Activated T-helper 9 cell treated with anti-CD3 and anti-CD28 coated beads, Interleukin-2, amount 50 U/mL, for 16 hours (primary cell): ENCODE data around the gene CACFD1.
A peak's percentile ranks its signal among the peaks of the same experiment; 100 is the strongest.

Source experiments
- DNase-seq: peaks from one replicate; pipeline ENCODE4 v3.0.0-alpha.2; 2020; ENCODE audit warnings: low read depth

CACFD1 gene

DNA sequence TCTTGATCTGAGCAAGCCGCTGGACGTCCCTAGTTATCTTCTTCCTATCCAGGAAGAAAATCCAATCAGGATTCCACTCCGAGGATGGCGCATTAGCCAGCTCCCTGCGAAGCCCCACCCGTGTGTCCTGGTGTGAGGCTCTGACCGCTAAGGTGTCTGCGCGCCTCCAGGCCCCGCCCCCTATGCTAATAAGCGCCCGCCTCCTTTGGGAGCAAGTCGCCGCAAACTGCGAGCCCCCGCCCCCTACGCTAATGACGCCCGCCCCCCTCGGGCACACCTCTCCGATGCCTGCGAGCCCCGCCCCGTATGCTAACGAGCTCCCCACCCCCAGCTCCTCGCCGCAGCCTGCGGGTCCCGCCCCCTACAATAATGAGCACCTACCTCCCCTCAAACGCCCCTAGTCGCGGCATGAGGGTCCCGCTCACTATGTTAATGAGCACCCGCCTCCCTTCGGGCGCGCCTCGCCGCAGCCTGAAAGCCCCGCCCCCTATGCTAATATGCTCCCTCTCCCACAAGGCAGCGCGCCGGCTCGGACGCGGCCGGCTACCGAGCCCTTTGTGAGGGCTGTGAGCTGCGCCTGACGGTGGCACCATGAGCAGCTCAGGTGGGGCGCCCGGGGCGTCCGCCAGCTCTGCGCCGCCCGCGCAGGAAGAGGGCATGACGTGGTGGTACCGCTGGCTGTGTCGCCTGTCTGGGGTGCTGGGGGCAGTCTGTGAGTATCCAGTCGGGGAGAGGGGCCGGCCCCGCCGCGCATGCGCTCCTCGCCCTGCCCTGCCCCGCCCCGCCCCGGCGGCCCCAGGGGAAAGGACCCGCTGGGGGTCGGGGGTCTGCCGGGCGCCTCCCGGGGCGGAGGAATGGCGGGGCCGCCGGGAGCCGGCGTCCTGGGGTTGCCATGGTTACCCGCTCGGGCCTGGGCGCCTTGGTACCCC is at the start of gene CACFD1:
CACFD1 (plus strand) TSS at position 503 of the 929 bp plus-strand sequence; CDS start at position 592, 89 bp downstream.
- peak; percentile 89 for DNase-seq

GRCh38 chr9:133415170-133415569 is 44.6 kb upstream of the CACFD1 start:
- DNase-seq = no peak

DNA sequence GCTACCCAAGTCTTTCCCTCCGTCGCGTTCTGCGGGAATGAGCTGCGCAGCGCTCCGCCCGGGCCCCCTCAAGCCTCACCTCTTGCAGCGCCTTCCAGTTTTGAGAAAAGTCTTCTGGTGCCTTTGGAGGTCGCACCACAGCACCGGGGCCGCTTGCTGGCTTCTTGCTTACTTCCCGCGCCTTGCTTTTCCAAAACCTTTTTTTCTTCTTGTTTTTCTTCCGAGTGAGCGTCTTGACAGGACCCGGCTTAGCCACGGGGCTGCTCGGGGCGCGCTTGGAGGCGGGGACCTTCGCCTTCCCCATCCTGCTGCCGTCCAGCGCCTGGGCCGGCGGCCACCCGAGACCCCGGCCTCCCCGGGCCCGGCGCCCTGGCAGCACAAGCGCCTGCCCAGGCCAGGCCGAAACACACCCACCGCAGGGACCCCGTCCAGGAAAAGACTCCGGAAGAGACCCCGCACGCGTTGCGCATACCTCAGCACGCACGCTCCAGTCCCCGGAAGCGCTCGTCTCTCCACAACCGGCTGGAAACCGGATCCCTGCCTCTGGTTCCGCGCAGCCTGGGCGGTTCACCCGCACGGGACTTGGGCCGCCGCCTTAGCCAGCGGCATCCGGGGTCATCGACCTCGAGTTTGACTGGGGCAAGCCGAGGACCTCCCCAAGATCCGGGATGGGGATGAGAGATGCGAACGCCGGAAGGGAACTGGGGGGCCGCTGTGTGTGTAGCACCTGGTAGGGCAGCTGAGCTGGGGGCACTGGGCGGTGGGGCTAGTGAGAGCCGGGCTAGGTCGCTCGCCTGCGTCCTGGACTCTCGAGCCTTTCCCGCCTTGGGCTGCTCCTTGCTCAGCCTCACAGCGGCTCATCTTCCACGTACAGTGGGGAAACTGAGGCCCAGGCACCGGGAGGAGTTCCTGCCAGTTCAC is 42.0 kb upstream of the CACFD1 start, which contains the start of gene REXO4:
REXO4 (minus strand) TSS at position 470 of the 921 bp plus-strand sequence; CDS start at position 304, 166 bp downstream.
- DNase-seq = peak; percentile 67

GRCh38 chr9:133419005-133419404 is 40.8 kb upstream of the CACFD1 start:
- DNase-seq = no peak

DNA sequence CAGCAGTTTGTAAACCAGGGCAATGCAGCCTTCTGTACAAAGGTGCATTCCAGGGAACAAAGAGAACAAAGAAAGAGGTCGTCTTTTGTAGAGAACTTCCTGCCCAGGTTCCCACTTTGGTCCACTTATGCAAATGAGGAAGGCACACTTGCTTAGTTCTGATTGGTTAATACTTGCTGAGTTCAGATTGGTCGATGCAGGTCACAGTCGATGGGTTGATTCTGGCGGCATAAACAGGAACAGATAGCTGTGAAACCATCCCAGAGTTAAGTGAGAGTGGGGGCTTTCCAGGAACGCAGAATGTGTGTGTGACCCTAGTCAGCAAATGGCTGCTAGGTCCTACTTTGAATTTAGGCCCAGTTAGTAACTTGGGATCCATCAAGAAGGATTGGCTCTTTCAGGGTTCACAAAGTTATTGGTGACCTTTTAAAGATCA is 39.4 kb upstream of the CACFD1 start:
- no peak for DNase-seq

GRCh38 chr9:133421615-133422542 is 37.9 kb upstream of the CACFD1 start, which contains the start of gene ADAMTS13:
Gene ADAMTS13 (plus strand): TSS chr9:133422367. CDS start chr9:133422444, 77 bp downstream.
- peak; percentile 12 for DNase-seq

- DNase-seq = no peak
Observed at GRCh38 chr9:133423216-133423615, 36.6 kb upstream of the CACFD1 start.

GRCh38 chr9:133424187-133424586 is 35.6 kb upstream of the CACFD1 start:
- DNase-seq = no peak

DNA sequence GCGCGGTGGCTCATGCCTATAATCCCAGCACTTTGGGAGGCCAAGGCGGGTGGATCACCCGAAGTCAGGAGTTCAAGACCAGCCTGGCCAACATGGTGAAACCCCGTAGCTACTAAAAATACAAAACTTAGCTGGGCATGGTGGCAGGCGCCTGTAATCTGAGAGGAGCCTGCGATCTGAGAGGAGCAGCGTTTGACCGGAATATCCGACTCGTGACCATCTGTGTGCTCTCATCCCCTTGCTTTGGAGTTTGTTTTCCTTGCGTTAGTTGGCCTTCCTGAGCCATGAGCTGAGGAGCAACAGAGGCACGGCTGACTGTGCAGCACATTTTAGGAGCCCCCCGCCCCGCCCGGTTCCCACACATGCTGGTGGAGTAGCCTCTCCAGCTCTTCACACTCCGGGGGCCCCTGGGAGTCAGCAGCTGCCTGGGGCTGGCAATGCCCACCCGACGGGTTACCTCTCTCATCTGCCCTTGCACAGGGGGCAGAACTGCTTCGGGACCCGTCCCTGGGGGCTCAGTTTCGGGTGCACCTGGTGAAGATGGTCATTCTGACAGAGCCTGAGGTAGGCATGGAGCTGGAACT is 34.6 kb upstream of the CACFD1 start:
- DNase-seq = no peak

DNA sequence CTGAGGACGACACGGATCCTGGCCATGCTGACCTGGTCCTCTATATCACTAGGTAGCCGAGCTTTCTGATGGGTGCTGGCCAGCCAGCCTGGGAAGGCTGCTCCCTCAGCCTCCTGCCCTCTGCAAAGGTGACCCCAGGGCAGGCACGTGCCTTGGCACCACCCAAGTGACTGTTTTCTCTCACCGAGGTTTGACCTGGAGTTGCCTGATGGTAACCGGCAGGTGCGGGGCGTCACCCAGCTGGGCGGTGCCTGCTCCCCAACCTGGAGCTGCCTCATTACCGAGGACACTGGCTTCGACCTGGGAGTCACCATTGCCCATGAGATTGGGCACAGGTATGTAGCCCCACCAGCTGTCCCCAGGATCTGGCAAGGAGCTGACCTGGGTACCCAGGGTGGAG is 33.8 kb upstream of the CACFD1 start:
- DNase-seq = no peak

DNA sequence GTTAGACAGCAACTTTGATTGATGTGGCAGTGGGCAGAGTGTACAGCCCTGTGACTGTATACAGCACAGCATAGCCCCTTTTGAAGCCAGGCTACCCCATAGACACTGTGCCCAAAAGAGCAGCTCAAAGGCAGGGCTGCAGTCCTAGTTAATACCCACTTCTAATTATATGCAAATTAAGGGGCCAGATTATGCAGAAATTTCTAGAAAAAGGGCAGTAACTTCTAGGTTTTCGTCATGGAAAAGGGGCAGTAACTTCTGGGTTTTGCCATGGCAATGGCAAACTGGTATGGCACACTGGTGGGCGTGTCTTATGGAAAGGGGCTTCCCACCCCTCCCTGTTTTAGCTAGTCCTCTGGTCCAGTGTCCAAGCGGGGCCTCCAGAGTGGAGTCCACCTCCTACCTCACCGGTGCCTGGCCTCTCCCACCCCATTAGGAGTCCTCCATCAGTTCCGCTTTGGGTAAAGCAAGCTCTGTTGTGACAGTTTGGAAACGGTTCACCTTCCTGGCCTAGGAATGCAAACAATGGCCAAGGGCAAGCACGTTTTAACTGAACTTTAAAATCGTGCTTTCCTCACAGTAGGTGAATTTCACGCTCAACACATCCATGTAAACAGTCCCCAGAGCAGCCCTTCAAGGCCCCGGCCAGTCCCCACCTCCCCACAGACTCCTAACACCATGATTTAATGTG is 32.0 kb upstream of the CACFD1 start:
- DNase-seq = no peak

DNA sequence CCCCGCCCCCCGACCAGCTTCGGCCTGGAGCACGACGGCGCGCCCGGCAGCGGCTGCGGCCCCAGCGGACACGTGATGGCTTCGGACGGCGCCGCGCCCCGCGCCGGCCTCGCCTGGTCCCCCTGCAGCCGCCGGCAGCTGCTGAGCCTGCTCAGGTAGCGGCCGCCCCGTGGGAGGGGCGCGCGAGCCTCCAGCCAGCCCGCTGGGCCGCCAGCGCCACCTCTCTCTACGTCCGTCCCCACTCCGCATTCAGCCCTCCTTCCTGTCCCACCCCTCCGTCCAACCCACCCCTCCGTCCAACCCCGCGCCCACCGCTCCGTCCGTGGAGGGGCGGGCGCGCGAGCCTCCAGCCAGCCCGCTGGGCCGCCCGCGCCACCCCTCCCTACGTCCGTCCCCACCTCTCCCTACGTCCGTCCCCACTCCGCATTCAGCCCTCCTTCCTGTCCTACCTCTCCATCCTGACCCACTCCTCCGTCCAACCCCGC is 31.1 kb upstream of the CACFD1 start:
- no peak for DNase-seq

- no peak for DNase-seq
Observed at GRCh38 chr9:133429214-133429613, 30.6 kb upstream of the CACFD1 start.

DNA sequence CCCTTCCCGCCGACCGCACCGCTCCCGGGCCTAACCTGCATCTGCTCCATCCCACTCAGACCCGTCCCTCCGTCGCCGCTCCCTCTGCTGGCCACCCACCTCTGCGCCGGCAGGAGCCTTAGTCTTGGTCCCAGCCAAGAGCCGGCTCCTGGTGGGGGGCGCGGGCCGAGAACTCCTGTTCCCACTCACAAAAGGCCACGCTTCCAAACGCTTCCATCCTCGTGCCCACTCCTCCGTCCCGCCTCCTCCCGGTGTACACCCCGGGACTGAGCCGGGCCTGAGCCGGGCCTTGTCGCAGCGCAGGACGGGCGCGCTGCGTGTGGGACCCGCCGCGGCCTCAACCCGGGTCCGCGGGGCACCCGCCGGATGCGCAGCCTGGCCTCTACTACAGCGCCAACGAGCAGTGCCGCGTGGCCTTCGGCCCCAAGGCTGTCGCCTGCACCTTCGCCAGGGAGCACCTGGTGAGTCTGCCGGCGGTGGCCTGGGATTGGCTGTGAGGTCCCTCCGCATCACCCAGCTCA is 30.1 kb upstream of the CACFD1 start:
- DNase-seq = no peak

GRCh38 chr9:133430244-133430643 is 29.5 kb upstream of the CACFD1 start:
- no peak for DNase-seq

GRCh38 chr9:133433351-133433843 is 26.4 kb upstream of the CACFD1 start:
- DNase-seq = no peak

DNA sequence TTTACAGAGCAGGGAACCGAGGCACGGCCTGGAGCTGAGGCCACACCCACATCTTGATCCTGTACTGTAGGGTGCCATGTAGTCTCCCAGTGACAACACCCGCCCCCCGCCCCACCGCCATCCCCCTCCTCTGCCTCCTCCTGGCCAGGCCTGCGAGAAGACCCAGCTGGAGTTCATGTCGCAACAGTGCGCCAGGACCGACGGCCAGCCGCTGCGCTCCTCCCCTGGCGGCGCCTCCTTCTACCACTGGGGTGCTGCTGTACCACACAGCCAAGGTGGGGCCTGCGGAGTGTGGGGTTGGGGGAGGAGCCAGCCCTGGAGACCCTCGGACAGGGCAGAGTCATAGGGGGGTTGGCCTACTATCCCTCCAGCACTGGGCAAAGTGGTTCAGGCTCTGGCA is 23.1 kb upstream of the CACFD1 start:
- DNase-seq = no peak

- no peak for DNase-seq
Observed at GRCh38 chr9:133437753-133438531, 21.8 kb upstream of the CACFD1 start.

GRCh38 chr9:133439337-133439736 is 20.4 kb upstream of the CACFD1 start:
- DNase-seq = no peak
